Mononuclear cell (primary cell): ENCODE measurements around the gene CARD6. TPM values are rescaled to one million over a fixed set of nuclear protein-coding genes. Genes with fewer than 3 reads are reported as not detected.
"Not testable (repeated sequence)": the region's sequence is repeated elsewhere in the genome, so short reads cannot be mapped to it uniquely, and the experiment has no call there.

Source experiments
- H3K27me3 ChIP-seq: 2 replicates; pipeline ENCODE4 v1.6.0; 2011; ENCODE audit warnings: low read length, control low read depth; ENCODE audit not compliant: insufficient read depth
- H3K4me1 ChIP-seq: 2 replicates; pipeline ENCODE4 v1.5.1; 2011; ENCODE audit warnings: mild to moderate bottlenecking, low read length, control low read depth; ENCODE audit not compliant: insufficient read depth
- H3K4me3 ChIP-seq: 2 replicates; pipeline ENCODE4 v1.5.1; 2011; ENCODE audit warnings: mild to moderate bottlenecking, low read length, moderate library complexity
- H3K9me3 ChIP-seq: 2 replicates; pipeline ENCODE4 v1.5.1; 2011; ENCODE audit warnings: low read depth, mild to moderate bottlenecking, control low read depth, low read length
- total RNA-seq: library from RNA; depleted of rRNA; stranded (reverse); fragments of >200 nt; gene quantifications from one replicate; pipeline ENCODE4 v1.2.3, GENCODE V29; 2012

The CARD6 gene
- total RNA-seq, 1 donor: 5.4 TPM

DNA sequence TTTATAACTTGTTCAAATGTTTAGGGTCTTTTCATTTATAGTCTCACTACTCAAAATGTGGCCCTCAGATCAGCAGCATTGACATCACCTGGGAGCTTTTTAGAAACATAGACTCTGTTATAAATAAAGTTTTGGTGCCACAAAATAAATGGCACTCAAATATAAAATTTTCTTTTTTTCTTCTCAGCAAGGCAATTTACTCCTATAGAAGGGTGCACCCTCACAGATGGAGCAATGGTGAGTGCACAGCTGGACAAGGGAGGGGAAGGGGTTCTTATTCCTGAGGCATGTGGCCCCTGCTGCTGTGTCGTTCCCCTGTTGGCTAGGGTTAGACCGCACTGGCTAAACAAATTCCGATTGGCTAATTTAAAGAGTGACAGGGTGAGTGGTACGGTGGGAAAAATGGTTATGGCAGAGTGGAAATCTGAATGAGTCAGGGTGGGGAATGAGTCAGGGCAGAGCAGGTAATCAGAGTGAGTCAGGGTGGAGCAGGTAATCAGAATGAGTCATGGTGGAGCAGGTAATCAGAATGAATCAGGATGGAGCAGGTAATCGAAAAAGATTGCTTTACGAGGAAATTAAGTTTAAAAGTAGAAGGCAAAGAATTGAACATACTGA, 36.3 kb downstream of the CARD6 start:
- H3K9me3 ChIP-seq: no peaks in the 10 kb centered on the region
- H3K4me1 ChIP-seq: no peaks in the 10 kb centered on the region
- H3K4me3 ChIP-seq: no peak overlapping the region
- no peaks in the 10 kb centered on the region for H3K27me3 ChIP-seq

- Histone ChIP-seq H3K9me3 (no peaks in the 10 kb centered on the region), H3K4me1 (no peaks in the 10 kb centered on the region), H3K27me3 (no peaks in the 10 kb centered on the region), H3K4me3 (no peak overlapping the region)
These were observed 38.2 kb downstream of the CARD6 start for GRCh38 chr5:40879163-40879942.

DNA sequence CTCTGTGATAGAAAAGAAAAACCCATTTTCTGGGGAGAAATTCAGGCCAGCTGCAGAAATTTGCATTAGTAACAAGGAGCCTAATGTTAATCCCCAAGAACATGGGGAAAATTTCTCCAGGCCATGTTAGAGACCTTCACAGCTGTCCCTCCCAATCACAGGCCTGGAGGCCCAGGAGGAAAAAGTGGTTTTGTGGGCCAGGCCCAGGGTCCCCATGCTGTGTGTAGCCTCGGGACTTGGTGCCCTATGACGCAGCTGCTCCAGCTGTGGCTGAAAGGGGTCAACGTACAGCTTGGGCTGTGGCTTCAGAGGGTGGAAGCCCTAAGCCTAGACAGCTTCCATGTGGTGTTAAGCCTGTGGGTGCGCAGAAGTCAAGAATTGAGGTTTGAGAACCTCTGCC, 41.1 kb downstream of the CARD6 start:
- Histone ChIP-seq H3K27me3 (no peaks in the 10 kb centered on the region), H3K4me1 (no peaks in the 10 kb centered on the region), H3K9me3 (no peaks in the 10 kb centered on the region), H3K4me3 (no peak overlapping the region)

DNA sequence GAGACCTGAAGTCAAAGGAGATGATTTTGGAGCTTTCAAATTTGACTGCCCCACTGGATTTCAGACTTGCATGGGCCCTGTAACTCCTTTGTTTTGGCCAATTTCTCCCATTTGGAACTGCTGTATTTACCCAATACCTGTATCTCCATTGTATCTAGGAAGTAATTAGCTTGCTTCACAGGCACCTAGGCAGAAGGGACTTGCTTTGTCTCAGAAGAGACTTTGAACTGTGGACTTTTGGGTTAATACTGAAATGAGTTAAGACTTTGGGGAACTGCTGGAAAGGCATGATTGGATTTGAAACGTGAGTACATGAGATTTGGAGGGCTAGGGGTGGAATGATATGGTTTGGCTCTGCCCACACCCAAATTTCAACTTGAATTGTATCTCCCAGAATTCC, 41.9 kb downstream of the CARD6 start:
- not testable (repeated sequence) for H3K4me1 ChIP-seq, H3K9me3 ChIP-seq, H3K4me3 ChIP-seq, H3K27me3 ChIP-seq

DNA sequence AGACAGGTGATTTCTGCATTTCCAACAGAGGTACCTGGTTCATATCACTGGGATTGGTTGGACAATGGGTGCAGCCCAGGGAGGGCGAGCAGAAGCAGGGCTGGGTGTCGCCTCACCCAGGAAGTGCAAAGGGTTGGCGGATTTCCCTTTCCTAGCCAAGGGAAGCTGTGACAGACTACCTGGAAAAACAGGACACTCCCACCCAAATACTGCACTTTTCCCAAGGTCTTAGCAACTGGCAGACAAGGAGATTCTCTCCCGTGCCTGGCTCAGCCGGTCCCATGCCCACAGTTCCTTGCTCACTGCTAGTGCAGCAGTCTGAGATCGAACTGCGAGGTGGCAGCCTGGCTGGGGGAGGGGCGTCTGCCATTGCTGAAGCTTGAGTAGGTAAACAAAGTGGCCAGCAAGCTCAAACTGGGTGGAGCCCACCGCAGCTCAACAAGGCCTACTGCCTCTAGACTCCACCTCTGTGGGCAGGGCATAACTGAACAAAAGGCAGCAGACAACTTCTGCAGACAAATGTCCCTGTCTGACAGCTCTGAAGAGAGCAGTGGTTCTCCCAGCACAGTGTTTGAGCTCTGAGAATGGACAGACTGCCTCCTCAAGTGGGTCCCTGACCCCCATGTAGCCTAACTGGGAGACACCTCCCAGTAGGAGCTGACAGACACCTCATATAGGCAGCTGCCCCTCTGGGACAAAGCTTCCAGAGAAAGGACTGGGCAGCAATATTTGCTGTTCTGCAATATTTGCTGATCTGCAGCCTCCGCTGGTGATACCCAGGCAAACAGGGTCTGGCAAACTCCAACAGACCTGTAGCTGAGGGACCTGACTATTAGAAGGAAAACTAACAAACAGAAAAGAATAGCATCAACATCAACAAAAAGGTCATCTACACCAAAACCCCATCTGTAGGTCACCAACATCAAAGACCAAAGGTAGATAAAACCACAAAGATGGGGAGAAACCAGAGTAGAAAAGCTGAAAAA, 54.6 kb downstream of the CARD6 start:
- not testable (repeated sequence) for H3K4me1 ChIP-seq, H3K4me3 ChIP-seq, H3K27me3 ChIP-seq, H3K9me3 ChIP-seq

- peaks cover 5% of the 10 kb centered on the region for H3K27me3 ChIP-seq
- no peaks in the 10 kb centered on the region for H3K4me1 ChIP-seq
These were observed 63.2 kb downstream of the CARD6 start for GRCh38 chr5:40904205-40904993.

DNA sequence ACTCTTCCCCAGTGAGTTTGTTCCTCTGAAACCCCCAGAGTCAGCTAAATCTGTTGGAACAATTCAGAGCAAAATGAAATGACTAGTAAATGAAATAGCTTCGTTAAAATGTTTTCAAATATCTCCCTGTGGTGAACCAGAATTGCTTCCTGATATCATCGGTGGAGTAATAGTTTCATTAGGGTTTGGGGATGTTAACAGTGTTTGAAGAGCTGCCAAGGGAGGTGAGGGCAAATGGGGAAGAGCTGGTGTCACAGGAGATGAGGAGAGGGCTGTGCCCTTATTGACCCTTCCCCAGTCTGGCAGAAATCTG, 63.8 kb downstream of the CARD6 start:
- no peaks in the 10 kb centered on the region for H3K9me3 ChIP-seq
- no peaks in the 10 kb centered on the region for H3K4me1 ChIP-seq
- peaks cover 10% of the 10 kb centered on the region for H3K27me3 ChIP-seq
- no peak overlapping the region for H3K4me3 ChIP-seq

More at GRCh38 chr5:40904205-40904993, 63.2 kb downstream of the CARD6 start:
- Histone ChIP-seq H3K4me3 (no peak overlapping the region), H3K9me3 (no peaks in the 10 kb centered on the region)

- H3K4me1 ChIP-seq: no peaks in the 10 kb centered on the region
- H3K27me3 ChIP-seq: peaks cover 13% of the 10 kb centered on the region
These were observed 65.2 kb downstream of the CARD6 start for GRCh38 chr5:40906351-40906751.

GRCh38 chr5:40909264-40909663, 68.1 kb downstream of the CARD6 start, which contains the start of gene C7:
Gene C7, plus strand, starts transcription at chr5:40909497. Its CDS starts 114 bp downstream, at chr5:40909611.
- peaks cover 17% of the 10 kb centered on the region for H3K27me3 ChIP-seq
- H3K9me3 ChIP-seq: no peaks in the 10 kb centered on the region
- H3K4me1 ChIP-seq: no peaks in the 10 kb centered on the region
- H3K4me3 ChIP-seq: no peak within 1 kb of the TSS

More at GRCh38 chr5:40906351-40906751, 65.2 kb downstream of the CARD6 start:
- H3K9me3 ChIP-seq: no peaks in the 10 kb centered on the region
- no peak overlapping the region for H3K4me3 ChIP-seq

- no peak overlapping the region for H3K4me3 ChIP-seq
- H3K4me1 ChIP-seq: no peaks in the 10 kb centered on the region
- H3K27me3 ChIP-seq: peaks cover 17% of the 10 kb centered on the region
- H3K9me3 ChIP-seq: no peaks in the 10 kb centered on the region
These were observed 68.6 kb downstream of the CARD6 start for GRCh38 chr5:40909723-40910122.

Other genes with a start within 250 kb of the CARD6 start
- gene PTGER4, start 161.5 kb upstream of the CARD6 start, total RNA-seq: 441 TPM
- gene TTC33, start 85.4 kb upstream of the CARD6 start, total RNA-seq: 15.4 TPM
- gene PRKAA1, start 43.0 kb upstream of the CARD6 start, total RNA-seq: 152 TPM
- gene RPL37, start 6.1 kb upstream of the CARD6 start, total RNA-seq: 790 TPM
- gene C7, start 68.1 kb downstream of the CARD6 start, total RNA-seq: not detected
- gene MROH2B, start 230.0 kb downstream of the CARD6 start, total RNA-seq: not detected